Panc1 (cell line): ENCODE data around the gene GPR55. TPM values are rescaled to one million over a fixed set of nuclear protein-coding genes. Genes with fewer than 3 reads are reported as not detected.

Experiments used
- ATAC-seq: fragments of 200-7000 bp; cut with Tn5 transposase; 2 replicates; pipeline ENCODE4 v1.9.1; 2020; ENCODE audit warnings: mild to moderate bottlenecking, moderate library complexity
- BruUV-seq: library from RNA; stranded (reverse); fragments of 400-500 nt; replicated peaks from 2 replicates; lab custom pipeline; 2021; lab: Mats Ljungman, UMichigan
- CTCF ChIA-PET: fragments of 300-600 bp; sonication (Branson Sonifier 250); formaldehyde crosslinking; loops from one replicate; lab custom pipeline; 2022; ENCODE audit warnings: antibody characterized with exemption; lab: Charles Lee
- POLR2A ChIA-PET: fragments of 300-600 bp; sonication (Branson Sonifier 250); formaldehyde crosslinking; loops from one replicate; lab custom pipeline; 2022; ENCODE audit warnings: antibody characterized with exemption; lab: Charles Lee
- DNase-seq: peaks from one replicate; pipeline ENCODE4 v3.0.0-alpha.2; 2010; ENCODE audit warnings: low read depth, low spot score
- H3K27ac ChIP-seq: 2 replicates; pipeline ENCODE4 v1.5.1; 2011; ENCODE audit warnings: mild to moderate bottlenecking, low read length, inconsistent platforms
- H3K27me3 ChIP-seq: fragments of 200-500 bp; sonication (Bioruptor generic); 2 replicates; pipeline ENCODE4 v1.6.0; 2014; ENCODE audit warnings: low read length, inconsistent platforms; ENCODE audit not compliant: control insufficient read depth, insufficient read depth
- H3K36me3 ChIP-seq: fragments of 200-500 bp; sonication (Bioruptor generic); 2 replicates; pipeline ENCODE4 v1.5.1; 2014; ENCODE audit warnings: inconsistent platforms, mild to moderate bottlenecking, low read length, moderate library complexity; ENCODE audit not compliant: control insufficient read depth, insufficient read depth
- H3K4me1 ChIP-seq: 2 replicates; pipeline ENCODE4 v1.5.1; 2011; ENCODE audit warnings: inconsistent platforms, mild to moderate bottlenecking, low read length, moderate library complexity; ENCODE audit not compliant: control insufficient read depth, insufficient read depth
- H3K4me3 ChIP-seq, 2 experiments: 2 replicates each; pipeline ENCODE4 v1.5.1; 2011 to 2012; ENCODE audit warnings: low read depth in 2 of 2, low read length in 2 of 2, mild to moderate bottlenecking in 2 of 2, inconsistent platforms in 1 of 2, moderate library complexity in 1 of 2
- H3K9me3 ChIP-seq: fragments of 200-500 bp; sonication (Bioruptor generic); 2 replicates; pipeline ENCODE4 v1.5.1; 2014; ENCODE audit warnings: low read depth, mild to moderate bottlenecking, inconsistent platforms, low read length, moderate library complexity; ENCODE audit not compliant: control insufficient read depth, insufficient read depth
- POLR2AphosphoS5 ChIP-seq: IDR thresholded peaks from 2 replicates; pipeline ENCODE4 v1.6.1; 2012; ENCODE audit warnings: mild to moderate bottlenecking, low read depth, low read length, moderate library complexity
- SIN3A ChIP-seq: IDR thresholded peaks from 2 replicates; pipeline ENCODE4 v1.6.1; 2012; ENCODE audit warnings: low read depth, mild to moderate bottlenecking, low read length, moderate library complexity, borderline replicate concordance; ENCODE audit not compliant: insufficient read depth
- TCF7L2 ChIP-seq: IDR thresholded peaks from 2 replicates; pipeline ENCODE4 v1.6.1; 2011; ENCODE audit warnings: mild to moderate bottlenecking, low read depth, low read length, inconsistent platforms
- in situ Hi-C: cut with HindIII; loops from 2 replicates; pipeline ENCODE4 v1.10.0; 2016; ENCODE audit warnings: low sequenced_read_pairs, low pct_unique_long_range_greater_than_20kb
- intact Hi-C: fragments of 100-400 bp; cut with micrococcal nuclease; formaldehyde crosslinking; loops from one replicate; pipeline ENCODE4 v1.10.0; 2022; ENCODE audit not compliant: unreplicated experiment
- total RNA-seq: library from RNA; stranded (reverse); gene quantifications from one replicate; pipeline ENCODE4 v1.2.1, GENCODE V29; 2021; ENCODE audit not compliant: unreplicated experiment
- TF ChIP-seq, protein P1 (sequence below): fragments of 450-650 bp; IDR thresholded peaks from 2 replicates; pipeline ENCODE4 v1.5.1; 2017; ENCODE audit warnings: mild to moderate bottlenecking
- TF ChIP-seq, protein P2 (sequence below), 2 experiments: IDR thresholded peaks; 2 replicates each; pipeline ENCODE4 v1.6.1; 2011 to 2012; ENCODE audit warnings: low read depth in 2 of 2, control low read depth in 1 of 2, low read length in 1 of 2, mild to moderate bottlenecking in 1 of 2, moderate library complexity in 1 of 2; ENCODE audit not compliant: insufficient read depth in 1 of 2

GPR55 gene
- total RNA-seq, 1 experiment from 2014 or later, result 0.08 TPM

DNA sequence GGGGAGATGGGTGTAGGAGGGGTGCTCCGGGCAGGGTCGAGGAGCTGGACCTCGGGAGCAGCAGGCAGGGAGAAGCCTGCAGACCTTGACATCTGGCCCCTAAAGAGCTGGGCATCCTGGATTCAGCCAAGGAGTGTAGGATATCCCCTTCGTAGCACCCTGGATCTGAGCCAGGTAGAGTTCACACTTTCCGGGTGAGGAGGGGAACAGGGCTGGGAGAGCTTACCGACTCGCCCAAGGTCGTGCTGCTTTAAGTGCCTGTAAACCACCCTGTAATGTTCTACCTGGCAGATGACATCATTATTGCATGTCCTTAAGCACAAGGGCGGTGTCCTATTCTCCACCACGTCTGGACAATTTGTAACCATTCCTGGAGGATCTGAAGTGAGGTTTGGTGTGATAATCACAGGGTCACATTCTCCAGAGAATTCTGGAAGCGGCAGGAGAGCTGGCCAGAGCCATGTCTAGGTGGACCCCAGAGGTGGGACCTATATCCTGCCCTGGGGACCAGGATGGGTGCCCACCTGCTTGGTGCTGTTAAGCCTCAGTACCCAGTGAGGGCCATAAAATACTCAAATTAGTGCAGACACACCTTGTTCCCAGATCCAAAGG, 45.7 kb downstream of the GPR55 start:
- TF ChIP-seq, protein P1, sequence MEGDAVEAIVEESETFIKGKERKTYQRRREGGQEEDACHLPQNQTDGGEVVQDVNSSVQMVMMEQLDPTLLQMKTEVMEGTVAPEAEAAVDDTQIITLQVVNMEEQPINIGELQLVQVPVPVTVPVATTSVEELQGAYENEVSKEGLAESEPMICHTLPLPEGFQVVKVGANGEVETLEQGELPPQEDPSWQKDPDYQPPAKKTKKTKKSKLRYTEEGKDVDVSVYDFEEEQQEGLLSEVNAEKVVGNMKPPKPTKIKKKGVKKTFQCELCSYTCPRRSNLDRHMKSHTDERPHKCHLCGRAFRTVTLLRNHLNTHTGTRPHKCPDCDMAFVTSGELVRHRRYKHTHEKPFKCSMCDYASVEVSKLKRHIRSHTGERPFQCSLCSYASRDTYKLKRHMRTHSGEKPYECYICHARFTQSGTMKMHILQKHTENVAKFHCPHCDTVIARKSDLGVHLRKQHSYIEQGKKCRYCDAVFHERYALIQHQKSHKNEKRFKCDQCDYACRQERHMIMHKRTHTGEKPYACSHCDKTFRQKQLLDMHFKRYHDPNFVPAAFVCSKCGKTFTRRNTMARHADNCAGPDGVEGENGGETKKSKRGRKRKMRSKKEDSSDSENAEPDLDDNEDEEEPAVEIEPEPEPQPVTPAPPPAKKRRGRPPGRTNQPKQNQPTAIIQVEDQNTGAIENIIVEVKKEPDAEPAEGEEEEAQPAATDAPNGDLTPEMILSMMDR, result no peak
- TF ChIP-seq TCF7L2 (no peak), POLR2AphosphoS5 (no peak), SIN3A (no peak)
- TF ChIP-seq, protein P2, sequence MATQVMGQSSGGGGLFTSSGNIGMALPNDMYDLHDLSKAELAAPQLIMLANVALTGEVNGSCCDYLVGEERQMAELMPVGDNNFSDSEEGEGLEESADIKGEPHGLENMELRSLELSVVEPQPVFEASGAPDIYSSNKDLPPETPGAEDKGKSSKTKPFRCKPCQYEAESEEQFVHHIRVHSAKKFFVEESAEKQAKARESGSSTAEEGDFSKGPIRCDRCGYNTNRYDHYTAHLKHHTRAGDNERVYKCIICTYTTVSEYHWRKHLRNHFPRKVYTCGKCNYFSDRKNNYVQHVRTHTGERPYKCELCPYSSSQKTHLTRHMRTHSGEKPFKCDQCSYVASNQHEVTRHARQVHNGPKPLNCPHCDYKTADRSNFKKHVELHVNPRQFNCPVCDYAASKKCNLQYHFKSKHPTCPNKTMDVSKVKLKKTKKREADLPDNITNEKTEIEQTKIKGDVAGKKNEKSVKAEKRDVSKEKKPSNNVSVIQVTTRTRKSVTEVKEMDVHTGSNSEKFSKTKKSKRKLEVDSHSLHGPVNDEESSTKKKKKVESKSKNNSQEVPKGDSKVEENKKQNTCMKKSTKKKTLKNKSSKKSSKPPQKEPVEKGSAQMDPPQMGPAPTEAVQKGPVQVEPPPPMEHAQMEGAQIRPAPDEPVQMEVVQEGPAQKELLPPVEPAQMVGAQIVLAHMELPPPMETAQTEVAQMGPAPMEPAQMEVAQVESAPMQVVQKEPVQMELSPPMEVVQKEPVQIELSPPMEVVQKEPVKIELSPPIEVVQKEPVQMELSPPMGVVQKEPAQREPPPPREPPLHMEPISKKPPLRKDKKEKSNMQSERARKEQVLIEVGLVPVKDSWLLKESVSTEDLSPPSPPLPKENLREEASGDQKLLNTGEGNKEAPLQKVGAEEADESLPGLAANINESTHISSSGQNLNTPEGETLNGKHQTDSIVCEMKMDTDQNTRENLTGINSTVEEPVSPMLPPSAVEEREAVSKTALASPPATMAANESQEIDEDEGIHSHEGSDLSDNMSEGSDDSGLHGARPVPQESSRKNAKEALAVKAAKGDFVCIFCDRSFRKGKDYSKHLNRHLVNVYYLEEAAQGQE (IDR thresholded peaks at IDR 0.05; ENCODE audit: insufficient read depth in 1 of 2, low read depth in 2 of 2, low read length in 1 of 2), result no peak
- no peaks in the 10 kb centered on the region for H3K27me3 ChIP-seq
- BruUV-seq, result no TSS peak
- no peaks in the 10 kb centered on the region for H3K9me3 ChIP-seq
- DNase-seq (no peak), ATAC-seq (no peak)
- H3K36me3 ChIP-seq, result no peaks in the 10 kb centered on the region
- CTCF ChIA-PET, result no interaction called here
- POLR2A ChIA-PET, result no interaction called here
- H3K27ac ChIP-seq, result no peak overlapping the region
- intact Hi-C loops, result no loop called here
- no peak overlapping the region for H3K4me3 ChIP-seq
- in situ Hi-C loops, result loop anchor here (5.0 kb wide), 1 partner anchor 73 kb away; no protein-coding TSS in a partner anchor
- H3K4me1 ChIP-seq, result no peaks in the 10 kb centered on the region

DNA sequence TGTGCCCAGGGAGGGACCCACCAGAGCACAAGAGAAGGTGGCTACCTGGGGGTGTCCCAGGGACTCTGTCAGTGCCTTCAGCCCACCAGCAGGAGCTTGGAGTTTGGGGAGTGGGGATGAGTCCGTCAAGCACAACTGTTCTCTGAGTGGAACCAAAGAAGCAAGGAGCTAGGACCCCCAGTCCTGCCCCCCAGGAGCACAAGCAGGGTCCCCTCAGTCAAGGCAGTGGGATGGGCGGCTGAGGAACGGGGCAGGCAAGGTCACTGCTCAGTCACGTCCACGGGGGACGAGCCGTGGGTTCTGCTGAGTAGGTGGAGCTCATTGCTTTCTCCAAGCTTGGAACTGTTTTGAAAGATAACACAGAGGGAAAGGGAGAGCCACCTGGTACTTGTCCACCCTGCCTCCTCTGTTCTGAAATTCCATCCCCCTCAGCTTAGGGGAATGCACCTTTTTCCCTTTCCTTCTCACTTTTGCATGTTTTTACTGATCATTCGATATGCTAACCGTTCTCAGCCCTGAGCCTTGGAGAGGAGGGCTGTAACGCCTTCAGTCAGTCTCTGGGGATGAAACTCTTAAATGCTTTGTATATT, 46.3 kb downstream of the GPR55 start:
- TF ChIP-seq, protein P1, result no peak
- no peak for TF ChIP-seq SIN3A
- TF ChIP-seq, protein P2 (IDR thresholded peaks at IDR 0.05; ENCODE audit: insufficient read depth in 1 of 2, low read depth in 2 of 2, low read length in 1 of 2), result no peak
- no peak for TF ChIP-seq TCF7L2
- no peak for TF ChIP-seq POLR2AphosphoS5
- Histone ChIP-seq H3K4me3 (no peak overlapping the region), H3K27ac (no peak overlapping the region), H3K36me3 (no peaks in the 10 kb centered on the region), H3K27me3 (no peaks in the 10 kb centered on the region), H3K9me3 (no peaks in the 10 kb centered on the region), H3K4me1 (no peaks in the 10 kb centered on the region)
- in situ Hi-C loops, result loop anchor here (5.0 kb wide), 1 partner anchor 74 kb away; no protein-coding TSS in a partner anchor
- ChIA-PET POLR2A (interaction anchor here (0.6 kb wide), 1 partner anchor 304 kb away, joined by 12 read pairs; no protein-coding TSS in a partner anchor), CTCF (no interaction called here)
- DNase-seq (no peak), ATAC-seq (no peak; the same call in 1 of the 2 replicates)
- intact Hi-C loops, result no loop called here
- TSS peak; percentile 98 for BruUV-seq
